ENCODE data around the gene GIT2. TPM values are rescaled to one million over a fixed set of nuclear protein-coding genes. Genes with fewer than 3 reads are reported as not detected.

GIT2 gene
- total and polyA plus RNA-seq, 2 of the 13 experiments (the other 11 are each of a cell fraction or from before 2014, with no cell fraction given): 18.4 to 19.8 TPM

DNA sequence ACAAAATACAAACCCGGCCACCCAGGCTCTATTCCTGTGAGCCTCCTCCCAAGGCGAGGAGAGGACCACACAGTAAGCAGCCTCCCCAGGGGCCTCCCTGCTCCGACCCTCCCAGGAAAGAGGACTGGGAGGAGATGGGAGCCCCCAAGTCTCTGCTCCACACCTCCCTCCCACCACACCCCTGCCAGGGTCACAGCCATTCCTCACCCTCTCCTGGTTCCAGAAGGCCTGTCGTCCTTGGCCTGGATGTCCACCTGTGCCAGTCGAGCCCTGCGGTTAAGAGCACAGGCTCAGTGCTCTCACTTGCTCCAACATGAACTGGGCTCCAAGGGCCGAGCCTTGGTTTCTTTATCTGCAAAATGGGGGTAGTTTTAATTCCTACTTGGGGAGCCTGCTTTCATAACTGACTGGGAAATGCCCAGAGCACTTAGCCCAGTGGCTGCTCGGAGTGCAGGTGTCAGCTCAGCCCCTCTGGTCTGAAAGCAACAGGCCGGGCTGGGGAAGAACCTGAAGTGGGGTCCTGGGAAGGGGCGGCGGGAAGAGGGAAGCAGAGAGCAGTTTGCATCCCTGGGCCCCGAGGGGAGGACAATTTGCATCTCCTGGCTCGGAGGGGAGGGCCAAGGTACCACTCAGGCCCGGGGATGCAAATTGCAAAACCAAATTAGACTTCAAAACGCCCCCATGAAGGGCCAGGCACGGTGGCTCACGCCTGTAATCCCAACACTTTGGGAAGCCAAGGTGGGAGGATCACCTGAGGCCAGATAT, 72.5 kb downstream of the GIT2 start:
- Histone ChIP-seq H3K79me2 (ENCODE audit: insufficient read depth, low read length) (no peaks in the 10 kb centered on the region), H3K36me3 (replicated peaks in 1 of 2; ENCODE audit: control insufficient read depth in 1 of 2, insufficient read depth in 2 of 2, low read length in 2 of 2) (peaks cover 0 to 7% of the 10 kb centered on the region in 2 experiments; a peak in 2 of 5 replicates), H3K4me2 (ENCODE audit: low read depth, low read length) (no peak overlapping the region), H3K27me3 (ENCODE audit: control insufficient read depth in 1 of 2, insufficient read depth in 2 of 2, low read length in 2 of 2) (no peaks in the 10 kb centered on the region), H3K27ac (ENCODE audit: extremely low read length, insufficient read depth, low read length) (no peak overlapping the region), H3K9ac (ENCODE audit: insufficient read depth, low read depth, low read length) (no peak overlapping the region), H3K4me3 (replicated peaks in 1 of 3; ENCODE audit: insufficient read depth in 1 of 3, low read depth in 2 of 3, low read length in 3 of 3) (no peak overlapping the region), H3K4me1 (ENCODE audit: insufficient read depth, low read length) (peaks cover 11% of the 10 kb centered on the region), H3K9me3 (ENCODE audit: low read length) (no peaks in the 10 kb centered on the region), H2AFZ (ENCODE audit: low read length) (no peak overlapping the region), H4K20me1 (ENCODE audit: insufficient read depth, low read length) (no peaks in the 10 kb centered on the region)
- in situ Hi-C loops (cut with HindIII; ENCODE audit: extremely low pct_ligation_motif_present, low pct_unique_long_range_greater_than_20kb): no loop called here
- ATAC-seq (no peak), FAIRE-seq (no peak), DNase-seq (ENCODE audit: low spot score) (no peak)
- no TSS peak for BruUV-seq (replicated peaks)
- WGBS (ENCODE audit: low lambda C conversion rate): 84% methylated on average over 16 of the region's 17 CpGs
- ChIA-PET POLR2A (no interaction called here), CTCF (ENCODE audit: low intra/inter-chr PET ratio, low total read pairs) (no interaction called here)
- intact Hi-C loops (cut with micrococcal nuclease; ENCODE audit: unreplicated experiment): no loop called here
- TF ChIP-seq, protein P1, sequence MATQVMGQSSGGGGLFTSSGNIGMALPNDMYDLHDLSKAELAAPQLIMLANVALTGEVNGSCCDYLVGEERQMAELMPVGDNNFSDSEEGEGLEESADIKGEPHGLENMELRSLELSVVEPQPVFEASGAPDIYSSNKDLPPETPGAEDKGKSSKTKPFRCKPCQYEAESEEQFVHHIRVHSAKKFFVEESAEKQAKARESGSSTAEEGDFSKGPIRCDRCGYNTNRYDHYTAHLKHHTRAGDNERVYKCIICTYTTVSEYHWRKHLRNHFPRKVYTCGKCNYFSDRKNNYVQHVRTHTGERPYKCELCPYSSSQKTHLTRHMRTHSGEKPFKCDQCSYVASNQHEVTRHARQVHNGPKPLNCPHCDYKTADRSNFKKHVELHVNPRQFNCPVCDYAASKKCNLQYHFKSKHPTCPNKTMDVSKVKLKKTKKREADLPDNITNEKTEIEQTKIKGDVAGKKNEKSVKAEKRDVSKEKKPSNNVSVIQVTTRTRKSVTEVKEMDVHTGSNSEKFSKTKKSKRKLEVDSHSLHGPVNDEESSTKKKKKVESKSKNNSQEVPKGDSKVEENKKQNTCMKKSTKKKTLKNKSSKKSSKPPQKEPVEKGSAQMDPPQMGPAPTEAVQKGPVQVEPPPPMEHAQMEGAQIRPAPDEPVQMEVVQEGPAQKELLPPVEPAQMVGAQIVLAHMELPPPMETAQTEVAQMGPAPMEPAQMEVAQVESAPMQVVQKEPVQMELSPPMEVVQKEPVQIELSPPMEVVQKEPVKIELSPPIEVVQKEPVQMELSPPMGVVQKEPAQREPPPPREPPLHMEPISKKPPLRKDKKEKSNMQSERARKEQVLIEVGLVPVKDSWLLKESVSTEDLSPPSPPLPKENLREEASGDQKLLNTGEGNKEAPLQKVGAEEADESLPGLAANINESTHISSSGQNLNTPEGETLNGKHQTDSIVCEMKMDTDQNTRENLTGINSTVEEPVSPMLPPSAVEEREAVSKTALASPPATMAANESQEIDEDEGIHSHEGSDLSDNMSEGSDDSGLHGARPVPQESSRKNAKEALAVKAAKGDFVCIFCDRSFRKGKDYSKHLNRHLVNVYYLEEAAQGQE (IDR thresholded peaks at IDR 0.05; ENCODE audit: borderline replicate concordance in 1 of 2, low read depth in 1 of 2, low read length in 2 of 2): no peak
- no peak for TF ChIP-seq CHD4 (IDR thresholded peaks at IDR 0.05; ENCODE audit: borderline replicate concordance, low read length)
- TF ChIP-seq KDM3A (CRISPR knock-in tag; IDR thresholded peaks at IDR 0.05; ENCODE audit: low read depth): no peak
- TF ChIP-seq ZBTB3 (CRISPR knock-in tag; IDR thresholded peaks at IDR 0.05; ENCODE audit: borderline replicate concordance, low read depth): no peak
- TF ChIP-seq, protein P2, sequence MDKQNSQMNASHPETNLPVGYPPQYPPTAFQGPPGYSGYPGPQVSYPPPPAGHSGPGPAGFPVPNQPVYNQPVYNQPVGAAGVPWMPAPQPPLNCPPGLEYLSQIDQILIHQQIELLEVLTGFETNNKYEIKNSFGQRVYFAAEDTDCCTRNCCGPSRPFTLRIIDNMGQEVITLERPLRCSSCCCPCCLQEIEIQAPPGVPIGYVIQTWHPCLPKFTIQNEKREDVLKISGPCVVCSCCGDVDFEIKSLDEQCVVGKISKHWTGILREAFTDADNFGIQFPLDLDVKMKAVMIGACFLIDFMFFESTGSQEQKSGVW (CRISPR knock-in tag; IDR thresholded peaks at IDR 0.05; ENCODE audit: borderline replicate concordance): no peak
- TF ChIP-seq KAT2B (IDR thresholded peaks at IDR 0.05; ENCODE audit: borderline replicate concordance, low read depth, low read length): no peak
- TF ChIP-seq ZNF556 (CRISPR knock-in tag; IDR thresholded peaks at IDR 0.05; ENCODE audit: borderline replicate concordance): no peak
- TF ChIP-seq, protein P3, sequence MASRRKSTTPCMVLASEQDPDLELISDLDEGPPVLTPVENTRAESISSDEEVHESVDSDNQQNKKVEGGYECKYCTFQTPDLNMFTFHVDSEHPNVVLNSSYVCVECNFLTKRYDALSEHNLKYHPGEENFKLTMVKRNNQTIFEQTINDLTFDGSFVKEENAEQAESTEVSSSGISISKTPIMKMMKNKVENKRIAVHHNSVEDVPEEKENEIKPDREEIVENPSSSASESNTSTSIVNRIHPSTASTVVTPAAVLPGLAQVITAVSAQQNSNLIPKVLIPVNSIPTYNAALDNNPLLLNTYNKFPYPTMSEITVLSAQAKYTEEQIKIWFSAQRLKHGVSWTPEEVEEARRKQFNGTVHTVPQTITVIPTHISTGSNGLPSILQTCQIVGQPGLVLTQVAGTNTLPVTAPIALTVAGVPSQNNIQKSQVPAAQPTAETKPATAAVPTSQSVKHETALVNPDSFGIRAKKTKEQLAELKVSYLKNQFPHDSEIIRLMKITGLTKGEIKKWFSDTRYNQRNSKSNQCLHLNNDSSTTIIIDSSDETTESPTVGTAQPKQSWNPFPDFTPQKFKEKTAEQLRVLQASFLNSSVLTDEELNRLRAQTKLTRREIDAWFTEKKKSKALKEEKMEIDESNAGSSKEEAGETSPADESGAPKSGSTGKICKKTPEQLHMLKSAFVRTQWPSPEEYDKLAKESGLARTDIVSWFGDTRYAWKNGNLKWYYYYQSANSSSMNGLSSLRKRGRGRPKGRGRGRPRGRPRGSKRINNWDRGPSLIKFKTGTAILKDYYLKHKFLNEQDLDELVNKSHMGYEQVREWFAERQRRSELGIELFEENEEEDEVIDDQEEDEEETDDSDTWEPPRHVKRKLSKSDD (CRISPR knock-in tag; IDR thresholded peaks at IDR 0.05; ENCODE audit: low read depth): no peak
- TF ChIP-seq ZNF33B (CRISPR knock-in tag; IDR thresholded peaks at IDR 0.05): no peak
- TF ChIP-seq KLF9 (CRISPR knock-in tag; IDR thresholded peaks at IDR 0.05; ENCODE audit: low read depth): no peak

All from HepG2 (cell line).